ENCODE measurements around the gene NIFK. TPM values are rescaled to one million over a fixed set of nuclear protein-coding genes. Genes with fewer than 3 reads are reported as not detected.

The NIFK gene
- polyA plus RNA-seq, 1 donor (not counting 4 experiments of a cell fraction or from before 2014, with no cell fraction given), result 60.4 TPM

- no peak for FAIRE-seq
Observed at GRCh38 chr2:121768143-121768755, 31.6 kb upstream of the NIFK start.

GRCh38 chr2:121766624-121767023 is 29.9 kb upstream of the NIFK start:
- H3K4me1 ChIP-seq (ENCODE audit: control insufficient read depth, extremely low read depth, insufficient read depth, low read length), result peaks cover 15% of the 10 kb centered on the region
- peaks cover 19 to 30% of the 10 kb centered on the region in 2 experiments for H3K36me3 ChIP-seq (ENCODE audit: control insufficient read depth in 2 of 2, extremely low read depth in 1 of 2, insufficient read depth in 2 of 2, low read length in 2 of 2)
- no peak overlapping the region for H2AFZ ChIP-seq (ENCODE audit: control insufficient read depth, low read length)
- no peak for TF ChIP-seq EZH2 (IDR thresholded peaks at IDR 0.05; ENCODE audit: low read length)
- TF ChIP-seq CTCF (optimal IDR thresholded peaks at IDR 0.05 in 1 of 3, IDR thresholded peaks at IDR 0.05 in 1 of 3, conservative IDR thresholded peaks at IDR 0.05 in 1 of 3; ENCODE audit: extremely low read depth in 1 of 3, insufficient read depth in 2 of 3, low read length in 3 of 3), result no peak
- H3K9me1 ChIP-seq (ENCODE audit: control insufficient read depth, extremely low read depth, insufficient read depth, low read length), result peaks cover 2% of the 10 kb centered on the region
- DNase-seq (ENCODE audit: low read depth, low spot score) (no peak), FAIRE-seq (no peak)
- H3K27ac ChIP-seq (ENCODE audit: control insufficient read depth, insufficient read depth, low read length), result no peak overlapping the region
- H3K79me2 ChIP-seq (ENCODE audit: control insufficient read depth, insufficient read depth, low read length), result no peaks in the 10 kb centered on the region
- H3K9me3 ChIP-seq (ENCODE audit: control insufficient read depth, low read depth, low read length), result no peaks in the 10 kb centered on the region
- no peak overlapping the region for H3K4me3 ChIP-seq (ENCODE audit: control insufficient read depth in 2 of 3, extremely low read depth in 1 of 3, insufficient read depth in 2 of 3, low read depth in 1 of 3, low read length in 3 of 3)
- dilution Hi-C loops (cut with MboI; ENCODE audit: extremely low pct_ligation_motif_present, low sequenced_read_pairs), result no loop called here
- no peaks in the 10 kb centered on the region for H4K20me1 ChIP-seq (ENCODE audit: control insufficient read depth, extremely low read depth, insufficient read depth, low read length)
- no peak overlapping the region for H3K9ac ChIP-seq (ENCODE audit: control insufficient read depth, extremely low read depth, insufficient read depth, low read length)
- no peaks in the 10 kb centered on the region for H3K27me3 ChIP-seq (ENCODE audit: control insufficient read depth, extremely low read depth, insufficient read depth, low read length)
- H3K4me2 ChIP-seq (ENCODE audit: control insufficient read depth, extremely low read depth, insufficient read depth, low read depth, low read length), result no peak overlapping the region

More at GRCh38 chr2:121768143-121768755, 31.6 kb upstream of the NIFK start:
- DNase-seq (ENCODE audit: low read depth, low spot score), result no peak
- dilution Hi-C loops (cut with MboI; ENCODE audit: extremely low pct_ligation_motif_present, low sequenced_read_pairs), result no loop called here
- Histone ChIP-seq H2AFZ (ENCODE audit: control insufficient read depth, low read length) (no peak overlapping the region), H3K9me3 (ENCODE audit: control insufficient read depth, low read depth, low read length) (no peaks in the 10 kb centered on the region), H3K9me1 (ENCODE audit: control insufficient read depth, extremely low read depth, insufficient read depth, low read length) (peaks cover 2% of the 10 kb centered on the region), H3K4me2 (ENCODE audit: control insufficient read depth, extremely low read depth, insufficient read depth, low read depth, low read length) (no peak overlapping the region), H3K27me3 (ENCODE audit: control insufficient read depth, extremely low read depth, insufficient read depth, low read length) (no peaks in the 10 kb centered on the region), H3K36me3 (ENCODE audit: control insufficient read depth in 2 of 2, extremely low read depth in 1 of 2, insufficient read depth in 2 of 2, low read length in 2 of 2) (peaks cover 19 to 24% of the 10 kb centered on the region in 2 experiments), H4K20me1 (ENCODE audit: control insufficient read depth, extremely low read depth, insufficient read depth, low read length) (no peaks in the 10 kb centered on the region), H3K4me3 (ENCODE audit: control insufficient read depth in 2 of 3, extremely low read depth in 1 of 3, insufficient read depth in 2 of 3, low read depth in 1 of 3, low read length in 3 of 3) (no peak overlapping the region), H3K27ac (ENCODE audit: control insufficient read depth, insufficient read depth, low read length) (no peak overlapping the region), H3K79me2 (ENCODE audit: control insufficient read depth, insufficient read depth, low read length) (no peaks in the 10 kb centered on the region), H3K4me1 (ENCODE audit: control insufficient read depth, extremely low read depth, insufficient read depth, low read length) (peaks cover 15% of the 10 kb centered on the region), H3K9ac (ENCODE audit: control insufficient read depth, extremely low read depth, insufficient read depth, low read length) (no peak overlapping the region)
- TF ChIP-seq CTCF (optimal IDR thresholded peaks at IDR 0.05 in 1 of 3, IDR thresholded peaks at IDR 0.05 in 1 of 3, conservative IDR thresholded peaks at IDR 0.05 in 1 of 3; ENCODE audit: extremely low read depth in 1 of 3, insufficient read depth in 2 of 3, low read length in 3 of 3) (no peak), EZH2 (IDR thresholded peaks at IDR 0.05; ENCODE audit: low read length) (no peak)

Measured in keratinocyte (primary cell).